Measurements from ENCODE around the gene SLC29A1.

SLC29A1 gene

GRCh38 chr6:44275749-44276648 lies 52.6 kb downstream of the SLC29A1 start:
- DNase-seq (ENCODE audit: low read depth), result no peak
- no peak overlapping the region for H3K4me3 ChIP-seq (ENCODE audit: low read depth, low read length)
- no peak for TF ChIP-seq CTCF (IDR thresholded peaks at IDR 0.05; ENCODE audit: insufficient read depth, low read depth, low read length, missing control alignments)

- no peak for DNase-seq (ENCODE audit: low read depth)
- no peak overlapping the region for H3K4me3 ChIP-seq (ENCODE audit: low read depth, low read length)
- no peak for TF ChIP-seq CTCF (IDR thresholded peaks at IDR 0.05; ENCODE audit: insufficient read depth, low read depth, low read length, missing control alignments)
Measured at GRCh38 chr6:44276667-44277640, 53.6 kb downstream of the SLC29A1 start.

- DNase-seq (ENCODE audit: low read depth), result no peak
- no peak for TF ChIP-seq CTCF (IDR thresholded peaks at IDR 0.05; ENCODE audit: insufficient read depth, low read depth, low read length, missing control alignments)
- no peak overlapping the region for H3K4me3 ChIP-seq (ENCODE audit: low read depth, low read length)
Measured at GRCh38 chr6:44277763-44278162, 54.4 kb downstream of the SLC29A1 start.

- no peak for TF ChIP-seq CTCF (IDR thresholded peaks at IDR 0.05; ENCODE audit: insufficient read depth, low read depth, low read length, missing control alignments)
- DNase-seq (ENCODE audit: low read depth), result no peak
- no peak overlapping the region for H3K4me3 ChIP-seq (ENCODE audit: low read depth, low read length)
Measured at GRCh38 chr6:44278315-44278714, 54.9 kb downstream of the SLC29A1 start.

- no peak for TF ChIP-seq CTCF (IDR thresholded peaks at IDR 0.05; ENCODE audit: insufficient read depth, low read depth, low read length, missing control alignments)
- no peak overlapping the region for H3K4me3 ChIP-seq (ENCODE audit: low read depth, low read length)
- no peak for DNase-seq (ENCODE audit: low read depth)
Measured at GRCh38 chr6:44278774-44279697, 55.6 kb downstream of the SLC29A1 start.
